Endodermal cell (in vitro differentiated cells): Measurements from ENCODE around the gene KRABD2.
A peak's percentile ranks its signal among the peaks of the same experiment; 100 is the strongest.

Experiments used
- DNase-seq: peaks from one replicate; pipeline ENCODE4 v3.0.0-alpha.2; 2017
- H3K27ac ChIP-seq: 2 replicates; pipeline ENCODE4 v1.5.1; 2013; ENCODE audit warnings: mild to moderate bottlenecking, low read depth, low read length, moderate library complexity
- H3K27me3 ChIP-seq: 2 replicates; pipeline ENCODE4 v1.6.1; 2013; ENCODE audit warnings: mild to moderate bottlenecking, low read length, moderate library complexity; ENCODE audit not compliant: insufficient read depth, control insufficient read depth, poor library complexity, severe bottlenecking
- H3K36me3 ChIP-seq: 2 replicates; pipeline ENCODE4 v1.7.0; 2013; ENCODE audit warnings: mild to moderate bottlenecking, low read length, moderate library complexity; ENCODE audit not compliant: control insufficient read depth, insufficient read depth
- H3K4me1 ChIP-seq: one replicate; pipeline ENCODE4 v1.7.0; 2013; ENCODE audit warnings: low read length; ENCODE audit not compliant: control insufficient read depth, insufficient read depth
- H3K4me3 ChIP-seq: 2 replicates; pipeline ENCODE4 v1.5.1; 2013; ENCODE audit warnings: mild to moderate bottlenecking, low read length, moderate library complexity
- H3K9ac ChIP-seq: 2 replicates; pipeline ENCODE4 v1.6.1; 2013; ENCODE audit warnings: mild to moderate bottlenecking, low read length, moderate library complexity; ENCODE audit not compliant: poor library complexity, severe bottlenecking; ENCODE audit errors: extremely low read depth
- H3K9me3 ChIP-seq: 2 replicates; pipeline ENCODE4 v1.6.1; 2013; ENCODE audit warnings: mild to moderate bottlenecking, low read length, moderate library complexity; ENCODE audit not compliant: control insufficient read depth
- H3K27ac Mint-ChIP-seq: 2 replicates; pipeline ENCODE4 v1.8.0; 2020; ENCODE audit warnings: mixed read lengths
- H3K27me3 Mint-ChIP-seq: 2 replicates; pipeline ENCODE4 v1.8.0; 2021; ENCODE audit warnings: mild to moderate bottlenecking, mixed read lengths; ENCODE audit not compliant: insufficient read depth
- H3K36me3 Mint-ChIP-seq: 2 replicates; pipeline ENCODE4 v1.8.0; 2020; ENCODE audit warnings: low read depth, mixed read lengths
- H3K4me1 Mint-ChIP-seq: 2 replicates; pipeline ENCODE4 v1.8.0; 2020; ENCODE audit warnings: mixed read lengths
- H3K4me3 Mint-ChIP-seq: 2 replicates; pipeline ENCODE4 v1.8.0; 2020; ENCODE audit warnings: mild to moderate bottlenecking, moderate library complexity, mixed read lengths
- H3K9me3 Mint-ChIP-seq: 2 replicates; pipeline ENCODE4 v1.8.0; 2020; ENCODE audit warnings: mild to moderate bottlenecking, mixed read lengths
- CTCF ChIP-seq: fragments of 200-600 bp; sonication (generic); conservative IDR thresholded peaks from 2 replicates; pipeline ENCODE4 v1.5.0; 2021; ENCODE audit warnings: antibody characterized with exemption, mild to moderate bottlenecking
- WGBS, 2 experiments: methylation state at CpG; one replicate each; pipeline versions ENCODE4 v1.1.5 to v1.1.7; 2013; ENCODE audit warnings: missing lambda C conversion rate in 2 of 2, mixed read lengths in 1 of 2; ENCODE audit not compliant: insufficient coverage in 1 of 2, insufficient read length in 1 of 2; 5-methylcytosine and 5-hydroxymethylcytosine counted together

The KRABD2 gene

GRCh38 chr17:8384801-8385378 is 8.4 kb upstream of the KRABD2 start:
- H3K9me3 Mint-ChIP-seq: no peaks in the 10 kb centered on the region
- peak; percentile 95 for DNase-seq
- peaks cover 35% of the 10 kb centered on the region for H3K4me1 Mint-ChIP-seq
- Histone ChIP-seq H3K4me3 (peak overlapping the region; percentile 98), H3K9ac (peak overlapping the region; percentile 90), H3K27ac (no peak overlapping the region), H3K36me3 (peaks cover 23% of the 10 kb centered on the region), H3K9me3 (no peaks in the 10 kb centered on the region), H3K27me3 (no peaks in the 10 kb centered on the region), H3K4me1 (peaks cover 15% of the 10 kb centered on the region)
- peaks cover 29% of the 10 kb centered on the region for H3K36me3 Mint-ChIP-seq
- peak overlapping the region; percentile 95 for H3K27ac Mint-ChIP-seq
- WGBS, 2 experiments: 71 to 79% methylated on average over 11 to 12 of the region's 12 CpGs
- no peak for TF ChIP-seq CTCF
- peak overlapping the region; percentile 100 for H3K4me3 Mint-ChIP-seq
- no peaks in the 10 kb centered on the region for H3K27me3 Mint-ChIP-seq

GRCh38 chr17:8383143-8383822 is 6.8 kb upstream of the KRABD2 start, which contains the start of gene RPL26:
TSS of gene RPL26 (minus strand) at chr17:8383193. CDS start at chr17:8382310, 883 bp downstream.
- H3K4me3 Mint-ChIP-seq: peak within 1 kb of the TSS; percentile 100
- H3K4me1 Mint-ChIP-seq: peaks cover 38% of the 10 kb centered on the region
- H3K4me3 ChIP-seq: peak within 1 kb of the TSS; percentile 98
- H3K36me3 ChIP-seq: peaks cover 40% of the 10 kb centered on the region
- no peaks in the 10 kb centered on the region for H3K9me3 Mint-ChIP-seq
- H3K27me3 Mint-ChIP-seq: no peaks in the 10 kb centered on the region
- peaks cover 45% of the 10 kb centered on the region for H3K36me3 Mint-ChIP-seq
- peak; percentile 100 for DNase-seq
- H3K27ac Mint-ChIP-seq: peak within 1 kb of the TSS; percentile 99
- 0% methylated on average over 12 to 55 of the region's 55 CpGs for WGBS, 2 experiments
- H3K9ac ChIP-seq: peak within 1 kb of the TSS; percentile 90
- H3K9me3 ChIP-seq: no peaks in the 10 kb centered on the region
- TF ChIP-seq CTCF: peak; percentile 99
- H3K27me3 ChIP-seq: no peaks in the 10 kb centered on the region
- peak within 1 kb of the TSS; percentile 67 for H3K27ac ChIP-seq
- peaks cover 15% of the 10 kb centered on the region for H3K4me1 ChIP-seq

- H3K4me3 Mint-ChIP-seq: peak overlapping the region; percentile 100
- H3K9me3 ChIP-seq: no peaks in the 10 kb centered on the region
- TF ChIP-seq CTCF: no peak
- peak overlapping the region; percentile 67 for H3K27ac ChIP-seq
- no peaks in the 10 kb centered on the region for H3K27me3 Mint-ChIP-seq
- no peaks in the 10 kb centered on the region for H3K27me3 ChIP-seq
- no peak for DNase-seq
- H3K4me1 ChIP-seq: peaks cover 15% of the 10 kb centered on the region
- no peaks in the 10 kb centered on the region for H3K9me3 Mint-ChIP-seq
- peak overlapping the region; percentile 98 for H3K4me3 ChIP-seq
- peak overlapping the region; percentile 90 for H3K9ac ChIP-seq
- peaks cover 38% of the 10 kb centered on the region for H3K4me1 Mint-ChIP-seq
- 0% methylated on average over 9 to 15 of the region's 15 CpGs for WGBS, 2 experiments
- peak overlapping the region; percentile 99 for H3K27ac Mint-ChIP-seq
- peaks cover 44% of the 10 kb centered on the region for H3K36me3 ChIP-seq
- H3K36me3 Mint-ChIP-seq: peaks cover 49% of the 10 kb centered on the region
These were observed 6.3 kb upstream of the KRABD2 start for GRCh38 chr17:8382880-8383142.
